HepG2 (cell line): ENCODE measurements around the gene AKR1A1. TPM values are rescaled to one million over a fixed set of nuclear protein-coding genes. Genes with fewer than 3 reads are reported as not detected.

ENCODE experiments used
- BCL3 ChIP-seq: sonication (generic); formaldehyde crosslinking; IDR thresholded peaks from 2 replicates; pipeline ENCODE4 v1.5.1; 2020; ENCODE audit warnings: mild to moderate bottlenecking, missing genetic modification reagents, moderate library complexity
- CERS6 ChIP-seq: sonication (generic); formaldehyde crosslinking; IDR thresholded peaks from 2 replicates; pipeline ENCODE4 v1.5.0; 2020; ENCODE audit warnings: missing genetic modification reagents
- FOXA1 ChIP-seq, 2 experiments: fragments of 450-650 bp in 1 of 2; sonication (generic) in 1 of 2; formaldehyde crosslinking in 1 of 2; IDR thresholded peaks; 2 replicates each; pipeline versions ENCODE4 v1.4.0 to v1.6.1; 2016 to 2020; ENCODE audit warnings: missing genetic modification reagents in 1 of 2
- GATAD2A ChIP-seq: IDR thresholded peaks from 2 replicates; pipeline ENCODE4 v1.6.1; 2016
- HMG20A ChIP-seq: IDR thresholded peaks from 2 replicates; pipeline ENCODE4 v1.6.1; 2016; ENCODE audit warnings: borderline replicate concordance
- HNF1A ChIP-seq, 2 experiments: sonication (generic) in 1 of 2; formaldehyde crosslinking in 1 of 2; IDR thresholded peaks; 2 replicates each; pipeline versions ENCODE4 v1.4.0 to v1.6.1; 2016 to 2020; ENCODE audit warnings: borderline replicate concordance in 1 of 2, low read depth in 1 of 2, mild to moderate bottlenecking in 1 of 2, missing genetic modification reagents in 1 of 2
- SIN3B ChIP-seq: fragments of 150-350 bp; IDR thresholded peaks from 2 replicates; pipeline ENCODE4 v1.6.1; 2014; ENCODE audit warnings: low read length
- ZNF230 ChIP-seq: sonication (generic); formaldehyde crosslinking; IDR thresholded peaks from 2 replicates; pipeline ENCODE4 v1.4.0; 2020; ENCODE audit warnings: mild to moderate bottlenecking, missing genetic modification reagents
- ZNF329 ChIP-seq: sonication (generic); formaldehyde crosslinking; IDR thresholded peaks from 2 replicates; pipeline ENCODE4 v1.9.0; 2021; ENCODE audit warnings: low read depth, mild to moderate bottlenecking, missing genetic modification reagents
- ZNF589 ChIP-seq: sonication (generic); formaldehyde crosslinking; conservative IDR thresholded peaks from 2 replicates; pipeline ENCODE4 v1.8.0; 2022; ENCODE audit warnings: mild to moderate bottlenecking, moderate library complexity, missing genetic modification reagents
- ZNF646 ChIP-seq: sonication (generic); formaldehyde crosslinking; IDR thresholded peaks from 2 replicates; pipeline ENCODE4 v1.9.0; 2021; ENCODE audit warnings: mild to moderate bottlenecking, missing genetic modification reagents
- ZNF772 ChIP-seq: sonication (generic); formaldehyde crosslinking; IDR thresholded peaks from 2 replicates; pipeline ENCODE4 v1.5.0; 2020; ENCODE audit warnings: mild to moderate bottlenecking, missing genetic modification reagents
- ZNF850 ChIP-seq: sonication (generic); formaldehyde crosslinking; conservative IDR thresholded peaks from 2 replicates; pipeline ENCODE4 v1.9.0; 2021; ENCODE audit warnings: mild to moderate bottlenecking, missing genetic modification reagents
- polyA plus RNA-seq, 8 experiments: library from polyadenylated mRNA; depleted of rRNA in 3 of 8; stranded (reverse) in 7 of 8; unstranded in 1 of 8; fragments of >200 nt; fragmentation: Illumina TruSeq in 4 of 8; extraction: Trizol in 4 of 8; gene quantifications; 2 replicates each; pipeline versions ENCODE4 v1.2.1 to v1.2.3, GENCODE V29; 2011 to 2016; ENCODE audit warnings: low read depth in 4 of 8, missing spikeins in 1 of 8, mixed read lengths in 1 of 8; ENCODE audit not compliant: insufficient read depth in 1 of 8
- total RNA-seq, 5 experiments: library from RNA; depleted of rRNA; stranded (reverse); fragments of >200 nt; fragmentation: Illumina TruSeq; extraction: Trizol; gene quantifications; 2 replicates each; pipeline ENCODE4 v1.2.3, GENCODE V29; 2016; ENCODE audit warnings: low read depth in 1 of 5

The AKR1A1 gene
- total and polyA plus RNA-seq, 2 of the 13 experiments (the other 11 are each of a cell fraction or from before 2014, with no cell fraction given), result 181 to 217 TPM

- TF ChIP-seq CERS6 (CRISPR knock-in tag), result no peak
- TF ChIP-seq ZNF850 (CRISPR knock-in tag), result no peak
- 0 out of 2 replicates have a peak, but pooled peaks have one; percentile 80 for TF ChIP-seq ZNF589
- TF ChIP-seq HNF1A (IDR thresholded peaks at IDR 0.05; ENCODE audit: low read depth), result no peak
- TF ChIP-seq HNF1A (CRISPR knock-in tag; IDR thresholded peaks at IDR 0.05; ENCODE audit: borderline replicate concordance), result peak; percentile 45; the same call in 1 of the 2 replicates
- no peak for TF ChIP-seq BCL3 (CRISPR knock-in tag)
- no peak for TF ChIP-seq FOXA1 (IDR thresholded peaks at IDR 0.05)
- no peak for TF ChIP-seq FOXA1 (CRISPR knock-in tag; IDR thresholded peaks at IDR 0.05)
- TF ChIP-seq ZNF230 (CRISPR knock-in tag), result peak; percentile 72; the same call in 1 of the 2 replicates
- no peak; the same call in 1 of the 2 replicates for TF ChIP-seq ZNF772 (CRISPR knock-in tag)
- TF ChIP-seq HMG20A (CRISPR knock-in tag), result no peak
- no peak for TF ChIP-seq GATAD2A
- TF ChIP-seq SIN3B, result no peak
- TF ChIP-seq ZNF329, result no peak
- no peak for TF ChIP-seq ZNF646 (CRISPR knock-in tag)
Observed at GRCh38 chr1:45583666-45584350, 33.2 kb downstream of the AKR1A1 start, which contains the start of gene NASP (continued).
